K562 (cell line): ENCODE results near the gene TRIM25. TPM values are rescaled to one million over a fixed set of nuclear protein-coding genes. Genes with fewer than 3 reads are reported as not detected.

Source experiments
- CBFA2T3 ChIP-seq: fragments of 450-650 bp; IDR thresholded peaks from 2 replicates; pipeline ENCODE4 v1.6.1; 2017
- CBFB ChIP-seq: sonication (generic); formaldehyde crosslinking; IDR thresholded peaks from 2 replicates; pipeline ENCODE4 v1.4.0; 2020; ENCODE audit warnings: mild to moderate bottlenecking, missing genetic modification reagents
- CEBPG ChIP-seq, 3 experiments: fragments of 200-800 bp in 1 of 3; sonication (Bioruptor generic) in 1 of 3; sonication (generic) in 1 of 3; formaldehyde crosslinking in 1 of 3; IDR thresholded peaks in 2 of 3; conservative IDR thresholded peaks in 1 of 3; 2 replicates each; pipeline versions ENCODE4 v1.6.1 to v1.8.0; 2016 to 2022; ENCODE audit warnings: missing compliant biosample characterization in 2 of 3, missing genetic modification characterization in 2 of 3, mild to moderate bottlenecking in 1 of 3, missing genetic modification reagents in 1 of 3
- DEAF1 ChIP-seq: fragments of 450-650 bp; formaldehyde crosslinking; IDR thresholded peaks from 2 replicates; pipeline ENCODE4 v1.4.0; 2020; ENCODE audit warnings: mild to moderate bottlenecking, moderate library complexity
- KDM2B ChIP-seq: fragments of 250-450 bp; sonication (Bioruptor Pico); IDR thresholded peaks from 2 replicates; pipeline ENCODE4 v1.8.0; 2021; ENCODE audit warnings: mild to moderate bottlenecking, moderate library complexity
- NFIC ChIP-seq: fragments of 450-650 bp; IDR thresholded peaks from 2 replicates; pipeline ENCODE4 v1.6.1; 2017; ENCODE audit warnings: mild to moderate bottlenecking, inconsistent platforms
- POLR3A ChIP-seq: IDR thresholded peaks from 2 replicates; pipeline ENCODE4 v1.6.1; 2011; ENCODE audit warnings: borderline replicate concordance, mild to moderate bottlenecking, moderate library complexity; ENCODE audit not compliant: insufficient read length, insufficient read depth; ENCODE audit errors: extremely low read depth
- STAT5B ChIP-seq: fragments of 250-450 bp; sonication (Bioruptor Pico); IDR thresholded peaks from 2 replicates; pipeline ENCODE4 v1.8.0; 2021; ENCODE audit warnings: mild to moderate bottlenecking, inconsistent platforms
- TRIM28 ChIP-seq: fragments of 450-650 bp; IDR thresholded peaks from 2 replicates; pipeline ENCODE4 v1.6.1; 2017
- USF1 ChIP-seq: sonication (generic); formaldehyde crosslinking; IDR thresholded peaks from 2 replicates; pipeline ENCODE4 v1.9.0; 2022; ENCODE audit warnings: mild to moderate bottlenecking, missing genetic modification reagents
- ZNF586 ChIP-seq: fragments of 450-650 bp; formaldehyde crosslinking; conservative IDR thresholded peaks from 2 replicates; pipeline ENCODE4 v1.4.0; 2020; ENCODE audit warnings: mild to moderate bottlenecking, moderate library complexity
- ZNF644 ChIP-seq: fragments of 200-800 bp; sonication (Bioruptor generic); IDR thresholded peaks from 2 replicates; pipeline ENCODE4 v1.6.1; 2016; ENCODE audit warnings: low read depth, missing genetic modification characterization, missing compliant biosample characterization
- polyA plus RNA-seq, 8 experiments: library from polyadenylated mRNA; depleted of rRNA in 4 of 8; stranded (reverse) in 5 of 8; unstranded in 3 of 8; fragments of >200 nt; fragmentation: Nextera tagmentation in 2 of 8; fragmentation: Illumina TruSeq in 1 of 8; extraction: Ambion mirVana in 2 of 8; extraction: Trizol in 1 of 8; gene quantifications; 2 replicates each; pipeline versions ENCODE4 v1.2.1 to v1.2.3, GENCODE V29; 2011 to 2014; ENCODE audit warnings: inconsistent platforms in 1 of 8, missing spikeins in 1 of 8
- total RNA-seq, 7 experiments: library from RNA; depleted of rRNA in 6 of 7; stranded (reverse); fragments of >200 nt in 6 of 7; fragmentation: Illumina TruSeq in 2 of 7; extraction: Trizol in 2 of 7; gene quantifications; 2 replicates each; pipeline versions ENCODE4 v1.2.1 to v1.2.3, GENCODE V29; 2011 to 2021; ENCODE audit warnings: low replicate concordance in 1 of 7
- TF ChIP-seq, protein P1 (sequence below), 3 experiments: fragments of 200-800 bp in 1 of 3; sonication (Bioruptor generic) in 1 of 3; sonication (generic) in 1 of 3; formaldehyde crosslinking in 1 of 3; IDR thresholded peaks; 2 replicates each; pipeline versions ENCODE4 v1.6.1 to v1.8.0; 2016 to 2022; ENCODE audit warnings: mild to moderate bottlenecking in 2 of 3, missing compliant biosample characterization in 2 of 3, missing genetic modification characterization in 2 of 3, missing genetic modification reagents in 1 of 3
- TF ChIP-seq, protein P2 (sequence below): fragments of 250-450 bp; sonication (Bioruptor Pico); IDR thresholded peaks from 2 replicates; pipeline ENCODE4 v1.4.0; 2020; ENCODE audit warnings: borderline replicate concordance
- TF ChIP-seq, protein P3 (sequence below): sonication (generic); formaldehyde crosslinking; IDR thresholded peaks from 2 replicates; pipeline ENCODE4 v1.8.1; 2022; ENCODE audit warnings: missing genetic modification reagents
- TF ChIP-seq, protein P4 (sequence below), 2 experiments: fragments of 450-650 bp in 1 of 2; sonication (generic) in 1 of 2; formaldehyde crosslinking in 1 of 2; IDR thresholded peaks in 1 of 2; conservative IDR thresholded peaks in 1 of 2; 2 replicates each; pipeline versions ENCODE4 v1.6.1 to v1.8.1; 2016 to 2023; ENCODE audit warnings: mild to moderate bottlenecking in 2 of 2, moderate library complexity in 2 of 2, inconsistent platforms in 1 of 2, missing genetic modification reagents in 1 of 2
- TF ChIP-seq, protein P5 (sequence below): fragments of 250-450 bp; sonication (Bioruptor Pico); IDR thresholded peaks from 2 replicates; pipeline ENCODE4 v1.9.0; 2021; ENCODE audit warnings: mild to moderate bottlenecking

The TRIM25 gene
- total and polyA plus RNA-seq, 9 of the 15 experiments (the other 6 are each of a cell fraction or from before 2014, with no cell fraction given), result 5.9 to 49.5 (median 24.5) TPM

DNA sequence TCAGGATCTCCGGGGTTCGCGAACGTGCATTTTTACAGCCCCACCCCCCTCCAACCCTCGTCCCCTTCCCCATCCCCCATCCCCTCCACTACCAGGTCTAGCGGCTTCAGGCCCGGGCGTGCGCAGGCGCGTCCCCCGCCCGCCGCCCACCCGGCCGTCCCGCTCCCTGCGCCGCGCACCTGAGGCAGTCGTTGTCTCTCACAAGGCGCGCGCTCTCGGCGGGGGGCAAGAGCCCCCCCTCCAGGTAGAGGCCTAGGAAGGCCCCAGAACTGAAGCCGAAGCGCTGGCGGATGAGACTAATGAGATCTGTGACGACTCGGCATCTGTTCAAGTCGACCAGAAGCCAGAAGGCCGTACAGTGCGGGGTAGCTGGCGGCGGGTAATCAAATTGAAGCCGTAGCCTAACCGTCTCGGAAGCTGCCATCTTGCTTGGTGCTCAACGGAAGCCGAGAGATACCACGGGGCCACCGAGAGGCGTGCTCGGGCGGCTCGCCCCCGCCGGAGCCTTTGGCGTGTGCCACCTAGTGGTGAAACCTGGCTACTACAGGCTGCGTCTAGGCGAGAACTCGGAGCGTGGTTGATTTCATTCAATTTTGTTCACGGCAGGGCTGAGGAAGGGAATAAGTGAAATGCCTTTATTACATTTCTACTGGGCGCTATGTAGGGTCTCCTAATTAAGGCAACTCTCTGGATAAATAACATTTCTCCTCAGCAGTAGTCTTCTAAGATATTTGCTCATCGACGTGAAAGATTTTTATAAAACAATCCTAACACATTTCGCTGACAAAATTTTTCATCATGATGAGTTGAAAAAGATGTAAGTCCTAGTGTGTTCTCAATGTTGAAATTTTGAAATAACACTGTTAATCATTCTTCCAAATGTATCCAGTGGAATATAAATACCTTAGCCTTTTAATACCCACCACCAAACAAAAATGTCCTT lies 47.0 kb upstream of the TRIM25 start, which contains the start of gene COIL (continued):
- no peak for TF ChIP-seq STAT5B (CRISPR knock-in tag)
- TF ChIP-seq CEBPG (CRISPR knock-in tag; IDR thresholded peaks at IDR 0.05), result no peak
- no peak for TF ChIP-seq CEBPG (tag; conservative IDR thresholded peaks at IDR 0.05 in 1 of 2, IDR thresholded peaks at IDR 0.05 in 1 of 2)
- peak; percentile 28 for TF ChIP-seq NFIC
- TF ChIP-seq, protein P1, sequence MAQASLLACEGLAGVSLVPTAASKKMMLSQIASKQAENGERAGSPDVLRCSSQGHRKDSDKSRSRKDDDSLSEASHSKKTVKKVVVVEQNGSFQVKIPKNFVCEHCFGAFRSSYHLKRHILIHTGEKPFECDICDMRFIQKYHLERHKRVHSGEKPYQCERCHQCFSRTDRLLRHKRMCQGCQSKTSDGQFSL (CRISPR knock-in tag; IDR thresholded peaks at IDR 0.05), result no peak; the same call in none of the 2 replicates
- TF ChIP-seq, protein P1 (tag; IDR thresholded peaks at IDR 0.05), result peak in 1 of 2 experiments; percentile 76; a peak in 2 of 4 replicates
- no peak for TF ChIP-seq CBFB
- peak; percentile 65 for TF ChIP-seq DEAF1 (CRISPR knock-in tag)
- TF ChIP-seq CBFA2T3, result 0 out of 2 replicates have a peak, but pooled peaks have one; percentile 28
- TF ChIP-seq TRIM28, result 0 out of 2 replicates have a peak, but pooled peaks have one; percentile 21
- no peak for TF ChIP-seq ZNF644 (tag)
- TF ChIP-seq ZNF586 (CRISPR knock-in tag), result no peak
- TF ChIP-seq, protein P2, sequence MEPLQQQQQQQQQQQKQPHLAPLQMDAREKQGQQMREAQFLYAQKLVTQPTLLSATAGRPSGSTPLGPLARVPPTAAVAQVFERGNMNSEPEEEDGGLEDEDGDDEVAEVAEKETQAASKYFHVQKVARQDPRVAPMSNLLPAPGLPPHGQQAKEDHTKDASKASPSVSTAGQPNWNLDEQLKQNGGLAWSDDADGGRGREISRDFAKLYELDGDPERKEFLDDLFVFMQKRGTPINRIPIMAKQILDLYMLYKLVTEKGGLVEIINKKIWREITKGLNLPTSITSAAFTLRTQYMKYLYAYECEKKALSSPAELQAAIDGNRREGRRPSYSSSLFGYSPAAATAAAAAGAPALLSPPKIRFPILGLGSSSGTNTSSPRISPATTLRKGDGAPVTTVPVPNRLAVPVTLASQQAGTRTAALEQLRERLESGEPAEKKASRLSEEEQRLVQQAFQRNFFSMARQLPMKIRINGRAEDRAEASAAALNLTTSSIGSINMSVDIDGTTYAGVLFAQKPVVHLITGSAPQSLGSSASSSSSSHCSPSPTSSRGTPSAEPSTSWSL (CRISPR knock-in tag), result no peak
- TF ChIP-seq, protein P3, sequence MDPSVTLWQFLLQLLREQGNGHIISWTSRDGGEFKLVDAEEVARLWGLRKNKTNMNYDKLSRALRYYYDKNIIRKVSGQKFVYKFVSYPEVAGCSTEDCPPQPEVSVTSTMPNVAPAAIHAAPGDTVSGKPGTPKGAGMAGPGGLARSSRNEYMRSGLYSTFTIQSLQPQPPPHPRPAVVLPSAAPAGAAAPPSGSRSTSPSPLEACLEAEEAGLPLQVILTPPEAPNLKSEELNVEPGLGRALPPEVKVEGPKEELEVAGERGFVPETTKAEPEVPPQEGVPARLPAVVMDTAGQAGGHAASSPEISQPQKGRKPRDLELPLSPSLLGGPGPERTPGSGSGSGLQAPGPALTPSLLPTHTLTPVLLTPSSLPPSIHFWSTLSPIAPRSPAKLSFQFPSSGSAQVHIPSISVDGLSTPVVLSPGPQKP, result no peak
- TF ChIP-seq, protein P4, sequence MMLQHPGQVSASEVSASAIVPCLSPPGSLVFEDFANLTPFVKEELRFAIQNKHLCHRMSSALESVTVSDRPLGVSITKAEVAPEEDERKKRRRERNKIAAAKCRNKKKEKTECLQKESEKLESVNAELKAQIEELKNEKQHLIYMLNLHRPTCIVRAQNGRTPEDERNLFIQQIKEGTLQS (IDR thresholded peaks at IDR 0.05), result no peak
- TF ChIP-seq, protein P4 (CRISPR knock-in tag; conservative IDR thresholded peaks at IDR 0.05), result no peak
- TF ChIP-seq POLR3A, result no peak
- no peak for TF ChIP-seq KDM2B (CRISPR knock-in tag)
- TF ChIP-seq, protein P5, sequence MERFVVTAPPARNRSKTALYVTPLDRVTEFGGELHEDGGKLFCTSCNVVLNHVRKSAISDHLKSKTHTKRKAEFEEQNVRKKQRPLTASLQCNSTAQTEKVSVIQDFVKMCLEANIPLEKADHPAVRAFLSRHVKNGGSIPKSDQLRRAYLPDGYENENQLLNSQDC (CRISPR knock-in tag), result no peak
- peak; percentile 72 for TF ChIP-seq USF1
